Lung (tissue), 12 donors: ENCODE measurements around the gene MRPL54. TPM values are rescaled to one million over a fixed set of nuclear protein-coding genes. Genes with fewer than 3 reads are reported as not detected.

Experiments
- ATAC-seq: fragments of 200-7000 bp; cut with Tn5 transposase; one replicate; pipeline ENCODE4 v1.9.1; 2020; ENCODE audit warnings: moderate number of reproducible peaks; ENCODE audit not compliant: insufficient read depth, low FRiP score
- DNase-seq, 3 donors: peaks; one replicate each; pipeline ENCODE4 v3.0.0-alpha.2; 2013 to 2017
- H3K27ac ChIP-seq, 2 donors: one replicate each; pipeline ENCODE4 v1.5.1; 2013; ENCODE audit warnings: mild to moderate bottlenecking in 2 of 2, moderate library complexity in 2 of 2, control low read depth in 1 of 2, inconsistent platforms in 1 of 2, low read depth in 1 of 2, low read length in 1 of 2
- H3K27me3 ChIP-seq, 3 donors: one replicate each; pipeline ENCODE4 v1.5.1; 2013; ENCODE audit warnings: low read length in 2 of 3; ENCODE audit not compliant: control insufficient read depth in 3 of 3, insufficient read depth in 3 of 3
- H3K36me3 ChIP-seq, 4 donors: one replicate each; pipeline ENCODE4 v1.5.1; 2013; ENCODE audit warnings: low read length in 4 of 4, mild to moderate bottlenecking in 1 of 4, moderate library complexity in 1 of 4; ENCODE audit not compliant: control insufficient read depth in 4 of 4, insufficient read depth in 4 of 4
- H3K4me1 ChIP-seq, 5 donors: one replicate each; pipeline ENCODE4 v1.5.1; 2013; ENCODE audit warnings: low read length in 5 of 5, mild to moderate bottlenecking in 2 of 5, moderate library complexity in 1 of 5; ENCODE audit not compliant: control insufficient read depth in 5 of 5, insufficient read depth in 5 of 5
- H3K4me3 ChIP-seq: one replicate; pipeline ENCODE4 v1.5.1; 2013; ENCODE audit warnings: mild to moderate bottlenecking, control low read depth, moderate library complexity
- H3K9ac ChIP-seq, 2 donors: one replicate each; pipeline ENCODE4 v1.5.1; 2013; ENCODE audit warnings: low read length in 2 of 2, control low read depth in 1 of 2; ENCODE audit not compliant: insufficient read depth in 1 of 2
- H3K9me3 ChIP-seq, 4 donors: one replicate each; pipeline ENCODE4 v1.5.1; 2013; ENCODE audit warnings: low read length in 3 of 4, mild to moderate bottlenecking in 1 of 4, moderate library complexity in 1 of 4; ENCODE audit not compliant: control insufficient read depth in 4 of 4, insufficient read depth in 3 of 4
- CTCF ChIP-seq: IDR thresholded peaks from 2 replicates; pipeline ENCODE4 v1.5.1; 2012; ENCODE audit warnings: mild to moderate bottlenecking; ENCODE audit errors: control extremely low read depth, extremely low read depth
- WGBS, 2 donors: extraction: QIAGEN DNeasy Blood & Tissue Kit; methylation state at CpG; one replicate each; pipeline ENCODE4 v1.1.7; 2013; 5-methylcytosine and 5-hydroxymethylcytosine counted together
- polyA plus RNA-seq, 2 donors: library from polyadenylated mRNA; stranded (reverse); fragments of 200-250 nt; gene quantifications; one replicate each; pipeline ENCODE4 v1.2.1, GENCODE V29; 2013
- total RNA-seq, 2 donors: library from RNA; depleted of rRNA in 1 of 2; stranded (reverse); fragments of >200 nt in 1 of 2; gene quantifications; one replicate each; pipeline ENCODE4 v1.2.1, GENCODE V29; 2014 to 2021
- donor health status: control.
- donor health status: control.
- donor health status: Bipolar disorder and iron deficiency.
- donor health status: healthy.
- donor health status: DM: yes; HTN: yes; CAD: no.

Gene MRPL54
- total and polyA plus RNA-seq, 4 donors = 28.9 to 137 (median 63.8) TPM

- Histone ChIP-seq H3K27me3 (peaks cover 0 to 16% (median 7%) of the 10 kb centered on the region in 3 donors), H3K9ac (no peak overlapping the region), H3K36me3 (no peaks in the 10 kb centered on the region), H3K4me1 (no peaks in the 10 kb centered on the region), H3K27ac (no peak overlapping the region), H3K9me3 (peaks cover 0 to 24% (median 13%) of the 10 kb centered on the region in 4 donors), H3K4me3 (no peak overlapping the region)
- WGBS, 2 donors = 95 to 100% methylated on average over 1 of the region's 1 CpG
- DNase-seq (no peak), ATAC-seq (no peak)
- no peak for TF ChIP-seq CTCF
Observed at GRCh38 chr19:3782330-3782729, 19.8 kb downstream of the MRPL54 start.

GRCh38 chr19:3782903-3783302, 20.4 kb downstream of the MRPL54 start:
- Histone ChIP-seq H3K4me1 (no peaks in the 10 kb centered on the region), H3K4me3 (no peak overlapping the region), H3K27ac (no peak overlapping the region), H3K27me3 (peaks cover 0 to 16% (median 7%) of the 10 kb centered on the region in 3 donors), H3K9ac (no peak overlapping the region), H3K36me3 (no peaks in the 10 kb centered on the region), H3K9me3 (peaks cover 0 to 24% (median 13%) of the 10 kb centered on the region in 4 donors)
- DNase-seq (no peak), ATAC-seq (no peak)
- no peak for TF ChIP-seq CTCF
- WGBS, 2 donors = 90 to 92% methylated on average over 12 to 13 of the region's 13 CpGs

GRCh38 chr19:3783660-3784584, 21.4 kb downstream of the MRPL54 start:
- Histone ChIP-seq H3K4me1 (no peaks in the 10 kb centered on the region), H3K36me3 (no peaks in the 10 kb centered on the region), H3K4me3 (no peak overlapping the region), H3K27me3 (peaks cover 0 to 16% (median 7%) of the 10 kb centered on the region in 3 donors), H3K9ac (no peak overlapping the region), H3K9me3 (peaks cover 0 to 24% (median 13%) of the 10 kb centered on the region in 4 donors), H3K27ac (no peak overlapping the region)
- WGBS, 2 donors = 80 to 86% methylated on average over 39 to 49 of the region's 49 CpGs
- no peak for TF ChIP-seq CTCF
- DNase-seq (no peak), ATAC-seq (no peak)
